ENCODE measurements around the gene ZNF385B.

DNA sequence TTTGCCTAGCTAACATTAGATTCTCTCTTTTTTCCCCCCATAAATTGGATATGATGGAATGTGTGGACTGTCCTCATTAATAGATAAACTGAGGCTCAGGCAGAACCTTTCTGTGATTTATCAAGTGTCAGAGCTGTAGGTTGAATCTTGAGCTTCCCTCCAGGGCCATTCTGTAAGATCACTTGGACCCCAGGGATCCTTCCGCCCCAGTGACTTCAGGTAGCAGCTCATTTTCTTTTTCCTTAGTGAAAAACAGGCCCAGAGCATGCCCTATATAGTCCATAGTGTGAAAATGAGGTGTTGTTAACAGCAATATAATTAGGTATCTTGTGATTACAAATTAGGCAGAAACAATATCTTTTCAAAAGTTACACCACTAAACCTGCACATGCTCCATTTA is 269.7 kb downstream of the ZNF385B start:
- TF ChIP-seq, protein P1, sequence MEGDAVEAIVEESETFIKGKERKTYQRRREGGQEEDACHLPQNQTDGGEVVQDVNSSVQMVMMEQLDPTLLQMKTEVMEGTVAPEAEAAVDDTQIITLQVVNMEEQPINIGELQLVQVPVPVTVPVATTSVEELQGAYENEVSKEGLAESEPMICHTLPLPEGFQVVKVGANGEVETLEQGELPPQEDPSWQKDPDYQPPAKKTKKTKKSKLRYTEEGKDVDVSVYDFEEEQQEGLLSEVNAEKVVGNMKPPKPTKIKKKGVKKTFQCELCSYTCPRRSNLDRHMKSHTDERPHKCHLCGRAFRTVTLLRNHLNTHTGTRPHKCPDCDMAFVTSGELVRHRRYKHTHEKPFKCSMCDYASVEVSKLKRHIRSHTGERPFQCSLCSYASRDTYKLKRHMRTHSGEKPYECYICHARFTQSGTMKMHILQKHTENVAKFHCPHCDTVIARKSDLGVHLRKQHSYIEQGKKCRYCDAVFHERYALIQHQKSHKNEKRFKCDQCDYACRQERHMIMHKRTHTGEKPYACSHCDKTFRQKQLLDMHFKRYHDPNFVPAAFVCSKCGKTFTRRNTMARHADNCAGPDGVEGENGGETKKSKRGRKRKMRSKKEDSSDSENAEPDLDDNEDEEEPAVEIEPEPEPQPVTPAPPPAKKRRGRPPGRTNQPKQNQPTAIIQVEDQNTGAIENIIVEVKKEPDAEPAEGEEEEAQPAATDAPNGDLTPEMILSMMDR (IDR thresholded peaks at IDR 0.05): no peak
- TF ChIP-seq POLR2AphosphoS5 (IDR thresholded peaks at IDR 0.05): no peak

Measured in stomach (tissue), 4 donors.